ENCODE measurements around the gene CEMP1. TPM values are rescaled to one million over a fixed set of nuclear protein-coding genes. Genes with fewer than 3 reads are reported as not detected.
"Not testable (repeated sequence)": the region's sequence is repeated elsewhere in the genome, so short reads cannot be mapped to it uniquely, and the experiment has no call there.

CEMP1 gene, protein sequence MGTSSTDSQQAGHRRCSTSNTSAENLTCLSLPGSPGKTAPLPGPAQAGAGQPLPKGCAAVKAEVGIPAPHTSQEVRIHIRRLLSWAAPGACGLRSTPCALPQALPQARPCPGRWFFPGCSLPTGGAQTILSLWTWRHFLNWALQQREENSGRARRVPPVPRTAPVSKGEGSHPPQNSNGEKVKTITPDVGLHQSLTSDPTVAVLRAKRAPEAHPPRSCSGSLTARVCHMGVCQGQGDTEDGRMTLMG
- total RNA-seq: 0.16 and 0.66 TPM in 2 replicates

DNA sequence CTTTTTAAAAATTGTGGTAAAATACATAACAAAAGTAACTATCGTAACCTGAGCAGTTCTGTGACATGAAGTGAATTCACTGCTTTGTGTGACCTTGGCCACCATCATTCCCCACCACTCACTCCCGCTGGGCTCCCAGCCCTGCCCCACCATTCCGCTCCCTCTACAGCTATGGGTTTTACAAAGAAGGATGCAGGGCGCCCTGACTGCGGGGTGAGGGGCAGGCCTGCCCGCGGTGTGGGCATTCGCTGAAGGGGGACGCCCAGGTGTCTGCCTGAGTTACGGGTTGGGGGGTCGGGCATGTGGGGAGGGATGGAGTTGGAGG, at the start of gene CEMP1:
Gene CEMP1, minus strand, starts transcription at position 38 of the 325 bp plus-strand sequence. CDS start 335 bp downstream, outside the sequence.
- POLR2A ChIA-PET: interaction anchor here (0.6 to 3.2 kb wide), 10 partner anchors 7 to 846 kb away, joined by 3 to 76 read pairs (median 6); partner anchors contain the start of genes AMDHD2, ATP6V0C and TRAF7
- CTCF ChIA-PET: no interaction called here
- TF ChIP-seq, protein P1, sequence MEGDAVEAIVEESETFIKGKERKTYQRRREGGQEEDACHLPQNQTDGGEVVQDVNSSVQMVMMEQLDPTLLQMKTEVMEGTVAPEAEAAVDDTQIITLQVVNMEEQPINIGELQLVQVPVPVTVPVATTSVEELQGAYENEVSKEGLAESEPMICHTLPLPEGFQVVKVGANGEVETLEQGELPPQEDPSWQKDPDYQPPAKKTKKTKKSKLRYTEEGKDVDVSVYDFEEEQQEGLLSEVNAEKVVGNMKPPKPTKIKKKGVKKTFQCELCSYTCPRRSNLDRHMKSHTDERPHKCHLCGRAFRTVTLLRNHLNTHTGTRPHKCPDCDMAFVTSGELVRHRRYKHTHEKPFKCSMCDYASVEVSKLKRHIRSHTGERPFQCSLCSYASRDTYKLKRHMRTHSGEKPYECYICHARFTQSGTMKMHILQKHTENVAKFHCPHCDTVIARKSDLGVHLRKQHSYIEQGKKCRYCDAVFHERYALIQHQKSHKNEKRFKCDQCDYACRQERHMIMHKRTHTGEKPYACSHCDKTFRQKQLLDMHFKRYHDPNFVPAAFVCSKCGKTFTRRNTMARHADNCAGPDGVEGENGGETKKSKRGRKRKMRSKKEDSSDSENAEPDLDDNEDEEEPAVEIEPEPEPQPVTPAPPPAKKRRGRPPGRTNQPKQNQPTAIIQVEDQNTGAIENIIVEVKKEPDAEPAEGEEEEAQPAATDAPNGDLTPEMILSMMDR (IDR thresholded peaks at IDR 0.05): no peak
- H3K27ac Mint-ChIP-seq: peak within 1 kb of the TSS; percentile 96
- DNase-seq (no peak), ATAC-seq (ENCODE audit: low read depth) (no peak)
- intact Hi-C loops (cut with micrococcal nuclease): loop anchor here (10.0 kb wide), 1 partner anchor 373 kb away; no protein-coding TSS in a partner anchor
- H3K36me3 Mint-ChIP-seq (ENCODE audit: low read depth): peaks cover 24% of the 10 kb centered on the region
- H3K27me3 Mint-ChIP-seq: no peaks in the 10 kb centered on the region
- H3K4me3 Mint-ChIP-seq: peak within 1 kb of the TSS; percentile 97
- peaks cover 20% of the 10 kb centered on the region for H3K4me1 Mint-ChIP-seq
- no peaks in the 10 kb centered on the region for H3K9me3 Mint-ChIP-seq

DNA sequence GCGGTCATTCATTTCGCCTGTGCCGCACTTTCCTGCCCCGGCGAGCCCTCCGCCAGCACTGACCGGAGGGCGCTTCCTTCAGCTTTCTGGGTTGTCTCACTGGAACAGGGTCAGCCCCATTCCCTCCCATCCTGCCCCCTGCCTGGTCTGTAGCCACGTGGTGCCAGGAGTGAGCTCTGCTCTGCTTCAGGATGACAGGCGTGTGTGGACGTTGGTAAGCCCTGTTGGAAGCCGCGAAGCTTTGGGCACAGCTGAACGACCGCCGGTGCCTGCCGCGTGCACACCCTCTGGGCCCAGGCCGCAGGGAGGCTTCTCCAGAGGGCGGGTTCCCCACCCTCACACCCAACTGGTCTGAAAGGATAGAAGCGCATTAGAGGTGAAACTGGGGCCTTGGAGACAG, 49.6 kb upstream of the CEMP1 start:
- intact Hi-C loops (cut with micrococcal nuclease); H3K4me3 Mint-ChIP-seq; DNase-seq; H3K36me3 Mint-ChIP-seq (ENCODE audit: low read depth); H3K27ac Mint-ChIP-seq; H3K9me3 Mint-ChIP-seq; H3K4me1 Mint-ChIP-seq; POLR2A ChIA-PET; H3K27me3 Mint-ChIP-seq; CTCF ChIA-PET; ATAC-seq (ENCODE audit: low read depth): not testable (repeated sequence)

DNA sequence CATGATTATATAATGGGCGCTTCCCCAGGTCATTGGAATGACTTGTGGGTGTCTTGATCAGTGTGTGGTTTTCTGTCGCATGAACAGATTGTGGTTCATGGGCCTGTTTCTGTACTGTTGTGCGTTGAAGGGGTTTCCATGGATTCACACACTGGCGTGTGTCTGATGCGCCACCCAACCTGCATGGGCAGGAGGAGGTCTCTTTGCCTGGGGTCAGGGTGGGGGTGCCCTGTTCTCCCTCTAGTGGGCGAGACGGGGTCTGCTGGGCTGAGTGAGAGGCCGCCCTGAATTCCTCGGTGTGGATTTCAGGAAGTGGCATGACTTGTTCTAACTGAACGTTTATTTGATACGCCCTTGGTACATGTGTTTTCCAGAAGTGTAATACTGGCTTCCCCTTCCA, 48.9 kb upstream of the CEMP1 start:
- H3K27ac Mint-ChIP-seq; intact Hi-C loops (cut with micrococcal nuclease); H3K36me3 Mint-ChIP-seq (ENCODE audit: low read depth); CTCF ChIA-PET; H3K27me3 Mint-ChIP-seq; H3K9me3 Mint-ChIP-seq; DNase-seq; H3K4me3 Mint-ChIP-seq; POLR2A ChIA-PET; H3K4me1 Mint-ChIP-seq: not testable (repeated sequence)
- peak; percentile 70 for ATAC-seq (ENCODE audit: low read depth)

DNA sequence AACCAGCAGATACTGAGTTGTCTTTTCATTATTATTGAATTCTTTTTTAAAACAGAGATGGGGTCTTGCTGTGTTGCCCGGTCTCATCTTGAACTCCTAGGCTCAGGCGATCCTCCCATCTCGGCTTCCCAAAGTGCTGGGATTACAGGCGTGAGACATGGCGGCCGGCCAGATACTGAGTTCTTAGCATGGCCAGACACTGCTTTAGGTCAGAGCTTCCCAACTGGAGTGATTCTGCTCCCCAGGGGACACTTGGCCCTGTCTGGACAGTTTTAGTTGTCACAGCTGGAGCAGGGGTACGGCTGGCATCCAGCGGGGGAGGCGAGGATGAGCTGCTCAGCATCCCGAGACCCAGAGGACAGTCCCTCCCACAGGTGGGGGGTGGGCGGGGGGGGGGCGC, 47.7 kb upstream of the CEMP1 start:
- H3K27me3 Mint-ChIP-seq; H3K36me3 Mint-ChIP-seq (ENCODE audit: low read depth); H3K4me1 Mint-ChIP-seq; H3K27ac Mint-ChIP-seq; H3K9me3 Mint-ChIP-seq; H3K4me3 Mint-ChIP-seq; POLR2A ChIA-PET; ATAC-seq (ENCODE audit: low read depth); intact Hi-C loops (cut with micrococcal nuclease); CTCF ChIA-PET; DNase-seq: not testable (repeated sequence)

DNA sequence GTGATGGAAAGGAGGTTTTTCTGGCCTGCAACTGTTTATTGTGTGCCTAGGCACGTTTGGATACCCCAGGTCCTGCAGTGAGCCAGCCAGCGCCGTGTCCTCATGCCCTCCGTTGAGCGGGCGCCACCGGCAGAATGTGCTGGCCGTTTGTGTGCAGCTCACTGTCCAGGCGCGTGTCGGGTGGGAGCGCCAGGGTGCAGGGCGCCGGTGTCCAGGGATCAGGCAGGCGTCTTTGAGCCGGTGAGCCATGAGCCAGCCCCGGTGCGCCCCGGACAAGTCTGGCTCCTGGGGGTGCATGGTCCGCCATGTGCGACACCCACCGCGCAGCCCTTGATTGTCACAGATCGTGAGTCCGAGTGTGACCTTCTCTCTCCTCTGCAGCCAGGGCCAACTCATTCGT, 45.8 kb upstream of the CEMP1 start:
- H3K9me3 Mint-ChIP-seq; intact Hi-C loops (cut with micrococcal nuclease); CTCF ChIA-PET; DNase-seq; H3K4me3 Mint-ChIP-seq; H3K27ac Mint-ChIP-seq; H3K4me1 Mint-ChIP-seq; H3K36me3 Mint-ChIP-seq (ENCODE audit: low read depth); H3K27me3 Mint-ChIP-seq; POLR2A ChIA-PET; ATAC-seq (ENCODE audit: low read depth): not testable (repeated sequence)

DNA sequence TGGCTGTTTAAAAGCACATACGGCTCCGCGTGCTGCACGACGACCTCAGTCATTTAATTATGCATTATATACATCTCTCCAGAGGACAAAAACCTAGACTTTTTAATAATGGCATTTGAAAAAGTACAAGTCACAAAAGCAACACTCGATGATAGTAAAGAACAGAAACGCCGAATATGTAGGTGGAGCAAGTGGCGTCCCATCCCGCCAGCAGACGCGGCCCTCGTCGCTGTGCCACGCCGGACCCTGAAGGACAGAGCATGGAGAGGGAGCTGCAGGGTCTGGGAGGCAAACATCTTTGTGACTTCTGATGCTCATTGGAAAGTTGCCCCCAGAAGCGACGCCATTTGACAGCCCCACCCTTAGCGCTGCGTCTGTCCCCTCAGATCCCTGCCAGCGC, 44.6 kb upstream of the CEMP1 start:
- intact Hi-C loops (cut with micrococcal nuclease); H3K4me3 Mint-ChIP-seq; DNase-seq; H3K27me3 Mint-ChIP-seq; H3K9me3 Mint-ChIP-seq; H3K36me3 Mint-ChIP-seq (ENCODE audit: low read depth); ATAC-seq (ENCODE audit: low read depth); CTCF ChIA-PET; H3K4me1 Mint-ChIP-seq; POLR2A ChIA-PET; H3K27ac Mint-ChIP-seq: not testable (repeated sequence)

DNA sequence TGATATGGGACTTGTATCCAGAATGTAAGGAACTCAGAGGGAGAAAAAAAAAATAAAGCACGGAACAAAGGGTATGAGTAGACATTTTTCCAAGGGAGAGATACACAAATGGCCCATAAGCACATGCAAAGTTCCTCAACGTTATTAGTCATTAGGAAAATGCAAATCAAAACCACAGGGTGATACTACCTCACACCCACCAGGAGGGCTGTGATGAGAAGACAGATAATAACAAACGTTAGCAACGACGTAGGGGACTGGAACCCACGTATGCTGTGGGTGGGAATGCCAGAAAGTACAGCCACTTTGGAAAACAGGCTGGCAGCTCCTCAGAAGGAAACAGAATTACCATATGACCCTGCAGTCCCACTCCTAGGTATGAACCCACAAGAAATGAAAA, 41.5 kb upstream of the CEMP1 start:
- ATAC-seq (ENCODE audit: low read depth): peak; percentile 83

DNA sequence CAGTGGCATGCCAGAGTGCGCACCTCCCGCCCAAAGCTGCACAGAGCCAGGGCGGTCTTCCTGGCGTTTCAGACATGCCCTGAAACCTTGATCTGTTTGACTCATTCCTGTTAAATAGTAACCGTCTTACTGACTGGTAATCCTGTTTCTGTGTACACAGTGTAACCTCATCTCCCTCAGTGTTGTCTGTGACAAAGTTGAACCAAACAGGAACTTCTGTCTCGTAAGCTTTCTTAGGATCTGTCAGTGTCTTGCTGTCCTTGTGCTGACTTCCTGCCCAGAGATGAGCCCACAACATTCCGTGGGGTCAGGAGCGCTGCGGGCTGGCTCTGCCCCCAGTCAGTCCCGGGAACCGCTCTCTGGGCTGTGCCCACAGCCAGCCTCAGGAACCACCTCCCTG, 37.4 kb upstream of the CEMP1 start:
- H3K27me3 Mint-ChIP-seq; CTCF ChIA-PET; intact Hi-C loops (cut with micrococcal nuclease); H3K4me3 Mint-ChIP-seq; H3K27ac Mint-ChIP-seq; ATAC-seq (ENCODE audit: low read depth); H3K4me1 Mint-ChIP-seq; DNase-seq; H3K9me3 Mint-ChIP-seq; POLR2A ChIA-PET; H3K36me3 Mint-ChIP-seq (ENCODE audit: low read depth): not testable (repeated sequence)

More for the DNA sequence above, 41.5 kb upstream of the CEMP1 start:
- H3K4me3 Mint-ChIP-seq; DNase-seq; POLR2A ChIA-PET; CTCF ChIA-PET; H3K36me3 Mint-ChIP-seq (ENCODE audit: low read depth); intact Hi-C loops (cut with micrococcal nuclease); H3K27me3 Mint-ChIP-seq; H3K9me3 Mint-ChIP-seq; H3K4me1 Mint-ChIP-seq; H3K27ac Mint-ChIP-seq: not testable (repeated sequence)

DNA sequence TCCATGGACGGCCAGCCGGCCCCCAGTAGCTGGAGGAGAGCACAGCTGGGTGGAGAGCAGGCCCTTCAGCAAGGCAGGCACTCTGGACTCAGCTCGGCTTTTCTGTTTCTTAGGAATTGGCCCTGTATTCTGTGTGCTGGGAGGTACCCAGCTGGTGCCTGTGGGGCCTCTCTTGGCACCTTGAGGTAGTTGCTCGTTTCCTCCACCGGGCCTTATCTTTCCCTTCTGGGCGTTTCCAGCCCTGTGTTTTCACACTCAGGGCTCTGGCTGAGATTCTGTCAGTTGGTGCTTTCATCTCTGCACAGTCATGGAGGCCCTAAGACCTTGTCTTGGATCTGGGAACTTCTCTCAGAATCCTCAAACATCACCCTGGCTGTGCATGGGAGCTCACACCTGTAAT, 36.3 kb upstream of the CEMP1 start:
- ATAC-seq (ENCODE audit: low read depth); H3K4me1 Mint-ChIP-seq; H3K27ac Mint-ChIP-seq; H3K4me3 Mint-ChIP-seq; H3K36me3 Mint-ChIP-seq (ENCODE audit: low read depth); CTCF ChIA-PET; H3K9me3 Mint-ChIP-seq; H3K27me3 Mint-ChIP-seq; DNase-seq; POLR2A ChIA-PET; intact Hi-C loops (cut with micrococcal nuclease): not testable (repeated sequence)

DNA sequence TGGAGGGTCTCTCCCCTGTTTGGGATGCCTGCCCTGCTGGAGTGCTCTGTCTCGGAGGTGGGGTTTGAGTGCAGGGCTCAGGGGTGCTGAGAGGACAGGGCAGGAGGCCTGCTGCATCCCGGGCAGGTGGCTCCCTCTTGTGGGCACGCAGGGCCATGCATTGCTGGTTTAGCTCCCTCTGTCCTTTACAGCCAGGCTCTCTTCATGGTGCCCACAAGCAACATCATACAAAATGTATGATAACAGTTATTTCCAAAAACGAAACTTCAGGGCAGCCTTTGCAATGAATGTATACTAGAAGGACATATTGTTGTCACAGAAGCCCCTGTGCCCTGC, 29.6 kb upstream of the CEMP1 start:
- H3K4me1 Mint-ChIP-seq; H3K27ac Mint-ChIP-seq; POLR2A ChIA-PET; H3K4me3 Mint-ChIP-seq; H3K36me3 Mint-ChIP-seq (ENCODE audit: low read depth); CTCF ChIA-PET; intact Hi-C loops (cut with micrococcal nuclease); H3K27me3 Mint-ChIP-seq; H3K9me3 Mint-ChIP-seq: not testable (repeated sequence)
- peak; percentile 84 for ATAC-seq (ENCODE audit: low read depth)
- DNase-seq: peak; percentile 62

DNA sequence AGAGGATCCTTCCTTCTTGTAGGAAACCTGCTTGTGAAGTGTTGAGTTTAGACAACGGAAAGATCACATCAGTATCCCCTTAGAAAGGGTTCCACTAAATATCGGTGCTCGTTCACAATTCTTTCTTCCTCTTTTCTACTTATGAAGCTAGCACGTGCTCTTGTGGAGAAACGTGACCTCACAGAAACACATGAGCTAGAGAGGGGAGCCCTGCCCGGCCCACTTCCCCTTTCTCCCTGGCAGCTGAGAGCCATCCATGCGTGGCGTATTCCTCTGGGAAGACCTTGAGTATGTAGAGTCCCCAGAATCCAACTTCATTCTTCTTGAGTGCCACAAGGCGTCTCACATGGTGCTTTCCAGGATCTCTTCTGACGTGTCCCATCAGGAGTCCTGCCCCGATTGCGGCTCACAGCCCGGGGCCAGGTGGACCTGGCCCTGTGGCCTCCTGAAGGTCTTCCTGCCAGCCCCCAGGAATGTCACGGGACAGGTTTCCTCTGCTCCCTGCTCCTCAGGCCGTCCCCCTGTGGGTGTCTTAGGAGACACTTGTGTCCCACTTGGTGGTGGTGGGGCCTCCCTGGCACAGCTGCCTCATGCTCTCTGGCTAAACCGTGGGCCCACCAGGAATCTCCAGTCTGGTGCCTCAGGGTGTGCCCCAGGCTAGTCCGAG, 29.1 kb upstream of the CEMP1 start:
- H3K4me3 Mint-ChIP-seq: not testable (repeated sequence)

DNA sequence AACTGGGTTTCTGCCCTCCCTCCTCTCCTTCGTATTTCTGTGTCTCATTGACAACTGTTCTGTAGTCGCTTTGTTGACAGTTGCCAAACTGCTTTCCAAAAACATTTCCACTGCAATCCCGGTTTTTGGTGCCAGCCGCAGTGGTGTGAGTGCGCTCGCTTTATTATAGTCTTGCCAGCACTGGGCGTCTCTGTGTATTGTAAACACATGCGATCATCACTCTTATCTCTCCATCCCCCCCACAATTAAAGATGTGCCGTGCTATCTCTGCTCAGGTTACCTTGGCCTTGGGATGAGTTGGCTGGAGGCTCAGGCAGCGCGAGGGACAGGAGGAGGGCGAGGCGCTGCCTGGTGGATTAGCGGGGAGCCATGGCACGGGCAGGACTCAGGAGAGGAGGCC, 25.9 kb upstream of the CEMP1 start:
- ATAC-seq (ENCODE audit: low read depth); CTCF ChIA-PET; H3K4me1 Mint-ChIP-seq; H3K27ac Mint-ChIP-seq; H3K36me3 Mint-ChIP-seq (ENCODE audit: low read depth); DNase-seq; H3K27me3 Mint-ChIP-seq; POLR2A ChIA-PET; H3K4me3 Mint-ChIP-seq; H3K9me3 Mint-ChIP-seq; intact Hi-C loops (cut with micrococcal nuclease): not testable (repeated sequence)

More for the DNA sequence above, 29.1 kb upstream of the CEMP1 start:
- intact Hi-C loops (cut with micrococcal nuclease); H3K36me3 Mint-ChIP-seq (ENCODE audit: low read depth); CTCF ChIA-PET; H3K27me3 Mint-ChIP-seq; H3K27ac Mint-ChIP-seq; POLR2A ChIA-PET; H3K4me1 Mint-ChIP-seq; H3K9me3 Mint-ChIP-seq: not testable (repeated sequence)
- peak; percentile 74 for ATAC-seq (ENCODE audit: low read depth)
- peak; percentile 50 for DNase-seq

Data from activated B cell treated with CpG ODN at 0.5 μM for 24 hours (primary cell).